ENCODE measurements around the gene CXCL9. TPM values are rescaled to one million over a fixed set of nuclear protein-coding genes. Genes with fewer than 3 reads are reported as not detected.
"Not testable (repeated sequence)": the region's sequence is repeated elsewhere in the genome, so short reads cannot be mapped to it uniquely, and the experiment has no call there.

CXCL9 gene
- total RNA-seq, 6 donors from 2014 or later: 0.89 to 6.6 (median 1.3) TPM; not detected in 1

DNA sequence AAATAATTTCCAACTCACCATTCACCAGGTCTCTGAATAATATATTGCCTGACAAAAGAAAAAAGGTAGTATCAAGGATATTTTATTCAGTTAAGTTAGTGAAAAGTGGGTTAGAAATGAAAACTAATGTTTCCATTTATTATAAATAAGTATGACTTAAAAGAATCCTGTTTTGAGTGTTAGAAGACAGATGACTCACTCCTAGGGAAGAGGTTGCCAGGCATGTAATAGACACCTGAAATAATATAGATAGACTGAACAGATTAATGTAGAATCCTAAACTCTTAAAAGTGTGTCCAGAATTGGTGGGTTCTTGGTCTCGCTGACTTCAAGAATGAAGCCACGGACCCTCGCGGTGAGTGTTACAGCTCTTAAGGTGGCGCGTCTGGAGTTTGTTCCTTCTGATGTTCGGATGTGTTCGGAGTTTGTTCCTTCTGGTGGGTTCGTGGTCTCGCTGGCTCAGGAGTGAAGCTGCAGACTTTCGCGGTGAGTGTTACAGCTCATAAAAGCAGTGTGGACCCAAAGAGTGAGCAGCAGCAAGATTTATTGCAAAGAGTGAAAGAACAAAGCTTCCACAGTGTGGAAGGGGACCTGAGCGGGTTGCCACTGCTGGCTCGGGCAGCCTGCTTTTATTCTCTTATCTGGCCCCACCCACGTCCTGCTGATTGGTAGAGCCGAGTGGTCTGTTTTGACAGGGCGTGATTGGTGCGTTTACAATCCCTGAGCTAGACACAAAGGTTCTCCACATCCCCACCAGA, 35.1 kb upstream of the CXCL9 start:
- not testable (repeated sequence) for ATAC-seq (ENCODE audit: low FRiP score in 2 of 2)
- WGBS, 2 donors: 90 to 94% methylated on average over 12 to 16 of the region's 18 CpGs

DNA sequence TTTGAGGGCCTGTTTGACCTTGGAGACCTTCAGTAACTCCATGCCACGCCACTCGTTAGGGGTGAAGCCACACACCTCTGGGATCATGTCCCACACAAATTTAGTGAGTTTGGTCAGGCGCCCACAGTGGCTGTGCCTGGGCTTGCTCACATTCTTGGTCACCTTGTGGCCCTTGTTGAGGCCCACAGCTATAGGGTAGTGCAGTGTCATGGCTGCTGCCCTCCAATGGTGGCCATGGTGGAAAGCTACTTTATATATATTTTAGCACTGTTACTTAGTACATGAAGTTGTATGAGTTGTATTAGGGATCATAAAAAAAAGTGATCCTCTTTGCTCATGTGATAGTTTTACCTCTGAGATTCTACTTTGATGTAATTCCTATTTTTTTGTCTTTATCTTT, 29.5 kb upstream of the CXCL9 start:
- Histone ChIP-seq H3K4me3 (no peak overlapping the region), H3K36me3 (no peaks in the 10 kb centered on the region), H3K4me1 (no peaks in the 10 kb centered on the region), H3K9me3 (no peaks in the 10 kb centered on the region), H3K27me3 (no peaks in the 10 kb centered on the region), H3K27ac (no peak overlapping the region)
- TF ChIP-seq POLR2AphosphoS5 (IDR thresholded peaks at IDR 0.05): no peak
- no peak for TF ChIP-seq EP300 (IDR thresholded peaks at IDR 0.05)
- no peak for TF ChIP-seq POLR2A (IDR thresholded peaks at IDR 0.05)
- TF ChIP-seq, protein P1, sequence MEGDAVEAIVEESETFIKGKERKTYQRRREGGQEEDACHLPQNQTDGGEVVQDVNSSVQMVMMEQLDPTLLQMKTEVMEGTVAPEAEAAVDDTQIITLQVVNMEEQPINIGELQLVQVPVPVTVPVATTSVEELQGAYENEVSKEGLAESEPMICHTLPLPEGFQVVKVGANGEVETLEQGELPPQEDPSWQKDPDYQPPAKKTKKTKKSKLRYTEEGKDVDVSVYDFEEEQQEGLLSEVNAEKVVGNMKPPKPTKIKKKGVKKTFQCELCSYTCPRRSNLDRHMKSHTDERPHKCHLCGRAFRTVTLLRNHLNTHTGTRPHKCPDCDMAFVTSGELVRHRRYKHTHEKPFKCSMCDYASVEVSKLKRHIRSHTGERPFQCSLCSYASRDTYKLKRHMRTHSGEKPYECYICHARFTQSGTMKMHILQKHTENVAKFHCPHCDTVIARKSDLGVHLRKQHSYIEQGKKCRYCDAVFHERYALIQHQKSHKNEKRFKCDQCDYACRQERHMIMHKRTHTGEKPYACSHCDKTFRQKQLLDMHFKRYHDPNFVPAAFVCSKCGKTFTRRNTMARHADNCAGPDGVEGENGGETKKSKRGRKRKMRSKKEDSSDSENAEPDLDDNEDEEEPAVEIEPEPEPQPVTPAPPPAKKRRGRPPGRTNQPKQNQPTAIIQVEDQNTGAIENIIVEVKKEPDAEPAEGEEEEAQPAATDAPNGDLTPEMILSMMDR (IDR thresholded peaks at IDR 0.05): no peak
- DNase-seq: no peak
- no peak for ATAC-seq (ENCODE audit: low FRiP score in 2 of 2)
- WGBS, 2 donors: 91 to 94% methylated on average over 3 of the region's 3 CpGs

More for the DNA sequence above, 35.1 kb upstream of the CXCL9 start:
- not testable (repeated sequence) for H3K27ac ChIP-seq, H3K4me1 ChIP-seq, H3K36me3 ChIP-seq, DNase-seq, H3K27me3 ChIP-seq, H3K9me3 ChIP-seq, H3K4me3 ChIP-seq

DNA sequence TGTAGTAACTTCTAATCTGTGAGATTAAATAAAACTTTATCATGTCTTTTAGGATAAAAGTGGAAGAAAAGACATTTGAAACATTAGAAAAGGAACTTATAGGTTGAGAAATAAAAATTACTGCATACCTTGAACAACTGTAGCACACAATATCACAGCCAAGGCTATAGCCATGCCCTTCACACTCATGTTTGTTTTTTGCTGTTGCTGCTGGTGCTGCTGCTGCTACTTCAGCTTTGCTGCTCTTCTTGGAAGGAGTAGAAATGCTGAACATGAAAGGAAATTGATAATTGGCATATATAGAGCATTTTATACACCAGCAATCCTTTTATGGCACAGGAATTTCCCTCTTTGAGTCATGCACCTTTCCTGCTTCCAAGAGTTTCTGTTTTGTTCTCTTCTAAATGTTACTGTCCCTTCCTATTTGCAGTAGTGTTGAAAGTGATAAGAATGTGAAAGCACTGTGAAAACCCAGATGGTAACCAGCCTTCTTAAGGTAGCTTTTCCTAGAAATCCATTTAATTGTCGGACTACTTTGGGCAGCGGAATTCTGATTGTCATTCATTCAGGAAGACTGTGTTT, 28.6 kb upstream of the CXCL9 start, which contains the start of gene CXCL11:
TSS of gene CXCL11 (minus strand) at position 272 of the 582 bp plus-strand sequence. CDS start at position 189, 83 bp downstream.
- DNase-seq (no peak), ATAC-seq (ENCODE audit: low FRiP score in 2 of 2) (no peak)
- no peaks in the 10 kb centered on the region for H3K27me3 ChIP-seq
- H3K9me3 ChIP-seq: no peaks in the 10 kb centered on the region
- no peak for TF ChIP-seq POLR2A (IDR thresholded peaks at IDR 0.05)
- 62 to 67% methylated on average over 2 of the region's 2 CpGs for WGBS, 2 donors
- no peak within 1 kb of the TSS for H3K4me3 ChIP-seq
- H3K36me3 ChIP-seq: no peaks in the 10 kb centered on the region
- H3K4me1 ChIP-seq: no peaks in the 10 kb centered on the region
- no peak within 1 kb of the TSS for H3K27ac ChIP-seq

DNA sequence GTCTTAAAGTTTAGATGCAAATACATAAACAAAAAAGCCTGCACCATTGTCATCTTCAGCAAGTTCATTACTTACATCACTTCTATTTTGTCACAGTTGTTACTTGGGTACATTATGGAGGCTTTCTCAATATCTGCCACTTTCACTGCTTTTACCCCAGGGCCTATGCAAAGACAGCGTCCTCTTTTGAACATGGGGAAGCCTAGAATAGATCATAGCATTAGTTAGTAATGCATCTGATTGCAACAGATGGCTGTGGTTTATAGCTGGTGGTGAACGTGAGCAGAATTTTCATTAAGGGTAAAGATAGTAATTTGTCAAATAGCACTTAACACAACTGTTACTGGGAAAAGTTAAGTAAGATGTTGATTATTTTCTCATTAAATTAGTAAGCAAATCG, 27.8 kb upstream of the CXCL9 start:
- TF ChIP-seq POLR2AphosphoS5 (IDR thresholded peaks at IDR 0.05): no peak
- TF ChIP-seq POLR2A (IDR thresholded peaks at IDR 0.05): no peak
- TF ChIP-seq, protein P1 (IDR thresholded peaks at IDR 0.05): no peak
- no peak for TF ChIP-seq EP300 (IDR thresholded peaks at IDR 0.05)

GRCh38 chr4:76029300-76029699, 22.0 kb upstream of the CXCL9 start:
- Histone ChIP-seq H3K9me3 (no peaks in the 10 kb centered on the region), H3K4me3 (no peak overlapping the region), H3K4me1 (peaks cover 0 to 8% (median 6%) of the 10 kb centered on the region in 4 donors), H3K36me3 (no peaks in the 10 kb centered on the region), H3K27me3 (no peaks in the 10 kb centered on the region), H3K27ac (no peak overlapping the region)
- DNase-seq (no peak), ATAC-seq (ENCODE audit: low FRiP score in 2 of 2) (no peak)
- TF ChIP-seq POLR2A (IDR thresholded peaks at IDR 0.05) (no peak), EP300 (IDR thresholded peaks at IDR 0.05) (no peak), POLR2AphosphoS5 (IDR thresholded peaks at IDR 0.05) (no peak)
- TF ChIP-seq, protein P1 (IDR thresholded peaks at IDR 0.05): no peak
- WGBS, 2 donors: 59 to 62% methylated on average over 2 of the region's 2 CpGs

More for the DNA sequence above, 27.8 kb upstream of the CXCL9 start:
- H3K27ac ChIP-seq: no peak overlapping the region
- DNase-seq (no peak), ATAC-seq (ENCODE audit: low FRiP score in 2 of 2) (no peak)
- 55 to 63% methylated on average over 3 of the region's 3 CpGs for WGBS, 2 donors
- H3K4me1 ChIP-seq: no peaks in the 10 kb centered on the region
- no peaks in the 10 kb centered on the region for H3K9me3 ChIP-seq
- no peaks in the 10 kb centered on the region for H3K36me3 ChIP-seq
- H3K27me3 ChIP-seq: no peaks in the 10 kb centered on the region
- no peak overlapping the region for H3K4me3 ChIP-seq
